HepG2 (cell line): Measurements from ENCODE around the gene ZFAND4. TPM values are rescaled to one million over a fixed set of nuclear protein-coding genes. Genes with fewer than 3 reads are reported as not detected.

ENCODE experiments used
- ATAC-seq: fragments of 200-7000 bp; cut with Tn5 transposase; 3 replicates; pipeline ENCODE4 v1.9.1; 2020; ENCODE audit warnings: mild to moderate bottlenecking, moderate library complexity
- BruUV-seq: library from RNA; stranded (reverse); fragments of 400-500 nt; replicated peaks from 2 replicates; lab custom pipeline; 2021; lab: Mats Ljungman, UMichigan
- CTCF ChIA-PET: fragments of 300-600 bp; formaldehyde crosslinking; extraction: SDS; loops from one replicate; lab custom pipeline; 2021; ENCODE audit warnings: low total read pairs, inconsistent platforms, low intra/inter-chr PET ratio; lab: Yijun Ruan, JAX
- POLR2A ChIA-PET: fragments of 350-600 bp; sonication (Branson Sonifier 250); formaldehyde crosslinking; loops from one replicate; lab custom pipeline; 2020; ENCODE audit warnings: antibody characterized with exemption, inconsistent platforms; lab: Yijun Ruan, JAX
- DNase-seq: peaks from one replicate; pipeline ENCODE4 v3.0.0-alpha.2; 2015; ENCODE audit warnings: low spot score
- FAIRE-seq: peaks from 3 replicates; lab custom pipeline; 2011; peaks lifted over from hg19 to GRCh38; lab: Jason Lieb, UNC
- H2AFZ ChIP-seq: one replicate; pipeline ENCODE4 v1.6.1; 2011; ENCODE audit warnings: low read length, inconsistent platforms
- H3K27ac ChIP-seq: fragments of 300-600 bp; 3 replicates; pipeline ENCODE4 v1.8.0; 2011; ENCODE audit warnings: mixed run types, mild to moderate bottlenecking, mixed read lengths, low read length, inconsistent platforms; ENCODE audit not compliant: insufficient read depth; ENCODE audit errors: extremely low read length
- H3K27me3 ChIP-seq, 2 experiments: fragments of 200-600 bp in 1 of 2; 2 replicates in 1 of 2; 3 replicates in 1 of 2; pipeline versions ENCODE4 v1.6.0 to v1.8.0; 2011; ENCODE audit warnings: low read length in 2 of 2, mild to moderate bottlenecking in 2 of 2, moderate library complexity in 2 of 2, inconsistent platforms in 1 of 2; ENCODE audit not compliant: insufficient read depth in 2 of 2, control insufficient read depth in 1 of 2
- H3K36me3 ChIP-seq, 2 experiments: fragments of 200-600 bp in 1 of 2; replicated peaks in 1 of 2; 2 replicates in 1 of 2; 3 replicates in 1 of 2; pipeline versions ENCODE4 v1.5.1 to v1.8.0; 2011; ENCODE audit warnings: low read length in 2 of 2, inconsistent platforms in 1 of 2; ENCODE audit not compliant: insufficient read depth in 2 of 2, control insufficient read depth in 1 of 2
- H3K4me1 ChIP-seq: 2 replicates; pipeline ENCODE4 v1.5.1; 2012; ENCODE audit warnings: low read length, inconsistent platforms; ENCODE audit not compliant: insufficient read depth
- H3K4me2 ChIP-seq: 2 replicates; pipeline ENCODE4 v1.6.0; 2011; ENCODE audit warnings: low read depth, low read length, inconsistent platforms
- H3K4me3 ChIP-seq, 3 experiments: fragments of 200-600 bp in 1 of 3; sonication (generic), shearing (Covaris generic) in 1 of 3; replicated peaks in 1 of 3; 2 replicates each; pipeline ENCODE4 v1.5.1; 2011 to 2016; ENCODE audit warnings: low read length in 3 of 3, inconsistent platforms in 2 of 3, low read depth in 2 of 3, mild to moderate bottlenecking in 2 of 3, control low read depth in 1 of 3, mixed read lengths in 1 of 3; ENCODE audit not compliant: insufficient read depth in 1 of 3
- H3K79me2 ChIP-seq: one replicate; pipeline ENCODE4 v1.6.1; 2011; ENCODE audit warnings: low read length, inconsistent platforms; ENCODE audit not compliant: insufficient read depth
- H3K9ac ChIP-seq: 2 replicates; pipeline ENCODE4 v1.6.0; 2011; ENCODE audit warnings: mild to moderate bottlenecking, low read depth, low read length, inconsistent platforms; ENCODE audit not compliant: insufficient read depth
- H3K9me3 ChIP-seq: 2 replicates; pipeline ENCODE4 v1.5.1; 2012; ENCODE audit warnings: mild to moderate bottlenecking, low read length
- H4K20me1 ChIP-seq: 2 replicates; pipeline ENCODE4 v1.6.0; 2011; ENCODE audit warnings: inconsistent platforms, mild to moderate bottlenecking, low read length, moderate library complexity; ENCODE audit not compliant: insufficient read depth
- BATF2 ChIP-seq: sonication (generic); formaldehyde crosslinking; IDR thresholded peaks from 2 replicates; pipeline ENCODE4 v1.8.0; 2022; ENCODE audit warnings: mild to moderate bottlenecking, missing genetic modification reagents, moderate library complexity
- EHMT2 ChIP-seq: fragments of 200-600 bp; sonication (generic); IDR thresholded peaks from 2 replicates; pipeline ENCODE4 v1.7.0; 2017; ENCODE audit warnings: antibody characterized with exemption, low read depth, low read length, borderline replicate concordance
- ELF3 ChIP-seq: IDR thresholded peaks from 2 replicates; pipeline ENCODE4 v1.6.1; 2016; ENCODE audit warnings: missing genetic modification reagents, missing compliant biosample characterization
- EP300 ChIP-seq, 3 experiments: sonication (generic) in 1 of 3; formaldehyde crosslinking in 1 of 3; IDR thresholded peaks; 2 replicates each; pipeline versions ENCODE4 v1.5.1 to v1.6.1; 2011 to 2020; ENCODE audit warnings: low read depth in 2 of 3, low read length in 2 of 3, borderline replicate concordance in 1 of 3, improper control_type of control experiment in 1 of 3, mild to moderate bottlenecking in 1 of 3, missing genetic modification reagents in 1 of 3, moderate library complexity in 1 of 3
- ETV5 ChIP-seq: IDR thresholded peaks from 2 replicates; pipeline ENCODE4 v1.6.1; 2018; ENCODE audit warnings: missing biosample characterization, missing genetic modification reagents, inconsistent platforms, borderline replicate concordance
- HBP1 ChIP-seq: IDR thresholded peaks from 2 replicates; pipeline ENCODE4 v1.6.1; 2016; ENCODE audit warnings: low read depth, control low read depth
- HMG20A ChIP-seq: IDR thresholded peaks from 2 replicates; pipeline ENCODE4 v1.6.1; 2016; ENCODE audit warnings: borderline replicate concordance
- MAFF ChIP-seq: IDR thresholded peaks from 2 replicates; pipeline ENCODE4 v1.6.1; 2011; ENCODE audit warnings: low read depth, low read length, improper control_type of control experiment
- MAFK ChIP-seq, 2 experiments: IDR thresholded peaks in 1 of 2; conservative IDR thresholded peaks in 1 of 2; 2 replicates each; pipeline ENCODE4 v1.6.1; 2011; ENCODE audit warnings: improper control_type of control experiment in 2 of 2, low read length in 2 of 2
- MED1 ChIP-seq: sonication (generic); formaldehyde crosslinking; IDR thresholded peaks from 2 replicates; pipeline ENCODE4 v1.4.0; 2020; ENCODE audit warnings: missing genetic modification reagents
- PPARG ChIP-seq: conservative IDR thresholded peaks from 2 replicates; pipeline ENCODE4 v1.6.1; 2016; ENCODE audit warnings: missing biosample characterization, missing genetic modification reagents
- RARA ChIP-seq: IDR thresholded peaks from 2 replicates; pipeline ENCODE4 v1.6.1; 2016; ENCODE audit warnings: missing genetic modification reagents, missing compliant biosample characterization
- RXRB ChIP-seq: IDR thresholded peaks from 2 replicates; pipeline ENCODE4 v1.6.1; 2016; ENCODE audit warnings: borderline replicate concordance, missing genetic modification reagents, missing compliant biosample characterization
- TCF7 ChIP-seq: sonication (generic); IDR thresholded peaks from 2 replicates; pipeline ENCODE4 v1.6.1; 2016; ENCODE audit warnings: antibody characterized with exemption, low read depth
- ZBTB44 ChIP-seq: sonication (generic); formaldehyde crosslinking; IDR thresholded peaks from 2 replicates; pipeline ENCODE4 v1.4.0; 2020; ENCODE audit warnings: missing genetic modification reagents
- ZNF160 ChIP-seq: sonication (generic); formaldehyde crosslinking; IDR thresholded peaks from 2 replicates; pipeline ENCODE4 v1.8.0; 2022; ENCODE audit warnings: mild to moderate bottlenecking, inconsistent platforms, missing genetic modification reagents
- ZNF543 ChIP-seq: sonication (generic); formaldehyde crosslinking; IDR thresholded peaks from 2 replicates; pipeline ENCODE4 v1.4.0; 2020; ENCODE audit warnings: mild to moderate bottlenecking, missing genetic modification reagents
- ZSCAN25 ChIP-seq: sonication (generic); formaldehyde crosslinking; IDR thresholded peaks from 2 replicates; pipeline ENCODE4 v1.8.0; 2022; ENCODE audit warnings: mild to moderate bottlenecking, missing genetic modification reagents
- WGBS: methylation state at CpG from one replicate; pipeline ENCODE4 v1.1.6; 2017; ENCODE audit warnings: low lambda C conversion rate; 5-methylcytosine and 5-hydroxymethylcytosine counted together
- in situ Hi-C: cut with HindIII; loops from 2 replicates; pipeline ENCODE4 v1.10.0; 2017; ENCODE audit warnings: low pct_unique_long_range_greater_than_20kb; ENCODE audit not compliant: extremely low pct_ligation_motif_present
- intact Hi-C: fragments of 100-400 bp; cut with micrococcal nuclease; formaldehyde crosslinking; loops from one replicate; pipeline ENCODE4 v1.10.0; 2022; ENCODE audit not compliant: unreplicated experiment
- polyA plus RNA-seq, 8 experiments: library from polyadenylated mRNA; depleted of rRNA in 3 of 8; stranded (reverse) in 7 of 8; unstranded in 1 of 8; fragments of >200 nt; fragmentation: Illumina TruSeq in 4 of 8; extraction: Trizol in 4 of 8; gene quantifications; 2 replicates each; pipeline versions ENCODE4 v1.2.1 to v1.2.3, GENCODE V29; 2011 to 2016; ENCODE audit warnings: low read depth in 4 of 8, missing spikeins in 1 of 8, mixed read lengths in 1 of 8; ENCODE audit not compliant: insufficient read depth in 1 of 8
- total RNA-seq, 5 experiments: library from RNA; depleted of rRNA; stranded (reverse); fragments of >200 nt; fragmentation: Illumina TruSeq; extraction: Trizol; gene quantifications; 2 replicates each; pipeline ENCODE4 v1.2.3, GENCODE V29; 2016; ENCODE audit warnings: low read depth in 1 of 5

Gene ZFAND4
- total and polyA plus RNA-seq, 2 of the 13 experiments (the other 11 are each of a cell fraction or from before 2014, with no cell fraction given), result 2.9 to 9.2 TPM

GRCh38 chr10:45578384-45578971 lies 94.1 kb downstream of the ZFAND4 start:
- no peaks in the 10 kb centered on the region for H3K36me3 ChIP-seq
- H3K27me3 ChIP-seq, result no peaks in the 10 kb centered on the region
- no peak overlapping the region for H3K4me3 ChIP-seq
- no peak overlapping the region for H3K9ac ChIP-seq
- ChIA-PET CTCF (no interaction called here), POLR2A (no interaction called here)
- H3K4me1 ChIP-seq, result peaks cover 28% of the 10 kb centered on the region
- in situ Hi-C loops (no loop called here), intact Hi-C loops (no loop called here)
- ATAC-seq (no peak), DNase-seq (peak; percentile 9), FAIRE-seq (no peak)
- no TSS peak for BruUV-seq
- 50% methylated on average over 2 of the region's 2 CpGs for WGBS
- H4K20me1 ChIP-seq, result no peaks in the 10 kb centered on the region
- no peak overlapping the region for H2AFZ ChIP-seq
- 0 out of 2 replicates have a peak overlapping the region, but pooled peaks have one; percentile 16 for H3K4me2 ChIP-seq
- H3K27ac ChIP-seq, result no peak overlapping the region
- no peaks in the 10 kb centered on the region for H3K9me3 ChIP-seq
- H3K79me2 ChIP-seq, result peaks cover 39% of the 10 kb centered on the region
- TF ChIP-seq ZBTB44 (no peak), ETV5 (CRISPR knock-in tag) (peak; percentile 16; the same call in 1 of the 2 replicates), ZNF160 (no peak), MED1 (CRISPR knock-in tag) (0 out of 2 replicates have a peak, but pooled peaks have one; percentile 42), RXRB (CRISPR knock-in tag) (peak; percentile 65), ZNF543 (CRISPR knock-in tag) (no peak), MAFF (peak; percentile 54; the same call in 1 of the 2 replicates), MAFK (conservative IDR thresholded peaks at IDR 0.05 in 1 of 2, IDR thresholded peaks at IDR 0.05 in 1 of 2; ENCODE audit: low read length in 2 of 2) (peak; percentile 52 to 59), TCF7 (0 out of 2 replicates have a peak, but pooled peaks have one; percentile 34), BATF2 (CRISPR knock-in tag) (no peak), ELF3 (CRISPR knock-in tag) (peak; percentile 77), ZSCAN25 (no peak), HMG20A (CRISPR knock-in tag) (peak; percentile 35; the same call in 1 of the 2 replicates), EP300 (IDR thresholded peaks at IDR 0.05; ENCODE audit: low read depth in 2 of 2, low read length in 2 of 2) (peak in 1 of 2 experiments; percentile 34; a peak in 1 of 4 replicates), EP300 (CRISPR knock-in tag; IDR thresholded peaks at IDR 0.05; ENCODE audit: borderline replicate concordance) (no peak), PPARG (CRISPR knock-in tag) (peak; percentile 91), RARA (CRISPR knock-in tag) (peak; percentile 19; the same call in 1 of the 2 replicates), HBP1 (CRISPR knock-in tag) (no peak), EHMT2 (no peak)
